Neuronal stem cell (in vitro differentiated cells): ENCODE results near the gene CDK14.
A peak's percentile ranks its signal among the peaks of the same experiment; 100 is the strongest.

Experiments used
- DNase-seq: peaks from one replicate; pipeline ENCODE4 v3.0.0-alpha.2; 2013; ENCODE audit warnings: low spot score
- H2AFZ ChIP-seq: one replicate; pipeline ENCODE4 v1.6.1; 2013; ENCODE audit warnings: mild to moderate bottlenecking, low read length, inconsistent platforms
- H2AK5ac ChIP-seq: 2 replicates; pipeline ENCODE4 v1.6.1; 2013; ENCODE audit warnings: low read depth, mild to moderate bottlenecking, inconsistent platforms, low read length, moderate library complexity, mixed read lengths
- H2BK120ac ChIP-seq: 2 replicates; pipeline ENCODE4 v1.6.1; 2013; ENCODE audit warnings: low read depth, mild to moderate bottlenecking, inconsistent platforms, low read length, moderate library complexity, mixed read lengths
- H2BK12ac ChIP-seq: one replicate; pipeline ENCODE4 v1.6.1; 2013; ENCODE audit warnings: low read length, inconsistent platforms
- H2BK15ac ChIP-seq: 2 replicates; pipeline ENCODE4 v1.6.1; 2013; ENCODE audit warnings: mild to moderate bottlenecking, low read length, inconsistent platforms, mixed read lengths
- H2BK5ac ChIP-seq: one replicate; pipeline ENCODE4 v1.6.1; 2013; ENCODE audit warnings: inconsistent platforms, mild to moderate bottlenecking, low read length, moderate library complexity
- H3K14ac ChIP-seq: one replicate; pipeline ENCODE4 v1.6.1; 2013; ENCODE audit warnings: low read length, inconsistent platforms
- H3K18ac ChIP-seq: 2 replicates; pipeline ENCODE4 v1.6.1; 2013; ENCODE audit warnings: low read length, inconsistent platforms
- H3K23ac ChIP-seq: 2 replicates; pipeline ENCODE4 v1.6.1; 2013; ENCODE audit warnings: low read depth, mild to moderate bottlenecking, mixed read lengths, low read length, inconsistent platforms; ENCODE audit not compliant: poor library complexity
- H3K27ac ChIP-seq: replicated peaks from 3 replicates; pipeline ENCODE4 v1.5.1; 2013; ENCODE audit warnings: low read length, inconsistent platforms
- H3K27me3 ChIP-seq, 3 experiments: 2 replicates each; pipeline ENCODE4 v1.6.1; 2013; ENCODE audit warnings: low read length in 3 of 3, mild to moderate bottlenecking in 2 of 3, inconsistent platforms in 1 of 3, low read depth in 1 of 3, mixed read lengths in 1 of 3, moderate library complexity in 1 of 3; ENCODE audit not compliant: control insufficient read depth in 3 of 3, insufficient read depth in 3 of 3
- H3K36me3 ChIP-seq, 2 donors: replicated peaks in 1 of 2; 2 replicates each; pipeline ENCODE4 v1.6.1; 2013; ENCODE audit warnings: low read length in 2 of 2; ENCODE audit not compliant: control insufficient read depth in 2 of 2, insufficient read depth in 2 of 2
- H3K4ac ChIP-seq: 2 replicates; pipeline ENCODE4 v1.6.1; 2013; ENCODE audit warnings: inconsistent platforms, mild to moderate bottlenecking, low read length, moderate library complexity
- H3K4me1 ChIP-seq, 2 donors: 1 replicate in 1 of 2; 2 replicates in 1 of 2; pipeline ENCODE4 v1.6.1; 2013; ENCODE audit warnings: low read length in 2 of 2, low read depth in 1 of 2; ENCODE audit not compliant: control insufficient read depth in 2 of 2, insufficient read depth in 1 of 2
- H3K4me2 ChIP-seq: one replicate; pipeline ENCODE4 v1.6.1; 2013; ENCODE audit warnings: mild to moderate bottlenecking, low read length, inconsistent platforms; ENCODE audit not compliant: insufficient read depth, poor library complexity, severe bottlenecking
- H3K4me3 ChIP-seq, 2 donors: 2 replicates each; pipeline ENCODE4 v1.5.1; 2013; ENCODE audit warnings: low read length in 2 of 2, mild to moderate bottlenecking in 2 of 2, inconsistent platforms in 1 of 2, moderate library complexity in 1 of 2
- H3K79me1 ChIP-seq: one replicate; pipeline ENCODE4 v1.6.1; 2013; ENCODE audit warnings: low read depth, mild to moderate bottlenecking, inconsistent platforms, low read length, moderate library complexity
- H3K9ac ChIP-seq: one replicate; pipeline ENCODE4 v1.6.1; 2013; ENCODE audit warnings: mild to moderate bottlenecking, low read depth, low read length, inconsistent platforms; ENCODE audit not compliant: poor library complexity
- H3K9me3 ChIP-seq, 2 donors: replicated peaks in 1 of 2; 2 replicates each; pipeline versions ENCODE3 to v1.6.1; 2013; ENCODE audit warnings: low read length in 2 of 2, mild to moderate bottlenecking in 2 of 2, inconsistent platforms in 1 of 2, low read depth in 1 of 2, mixed read lengths in 1 of 2, moderate library complexity in 1 of 2; ENCODE audit not compliant: control insufficient read depth in 2 of 2, insufficient read depth in 1 of 2
- H4K8ac ChIP-seq: one replicate; pipeline ENCODE4 v1.6.1; 2013; ENCODE audit warnings: low read depth, mild to moderate bottlenecking, inconsistent platforms, low read length, moderate library complexity
- H4K91ac ChIP-seq: one replicate; pipeline ENCODE4 v1.6.1; 2013; ENCODE audit warnings: low read length, low read depth, mild to moderate bottlenecking, inconsistent platforms; ENCODE audit not compliant: poor library complexity
- WGBS, 2 donors: extraction: QIAGEN DNeasy Blood & Tissue Kit; methylation state at CpG; one replicate each; pipeline ENCODE4 v1.1.7; 2013; ENCODE audit warnings: missing lambda C conversion rate in 2 of 2, mixed read lengths in 1 of 2; ENCODE audit not compliant: insufficient read length in 2 of 2, insufficient replicate concordance in 1 of 2; ENCODE audit errors: extremely low coverage in 2 of 2; 5-methylcytosine and 5-hydroxymethylcytosine counted together

The CDK14 gene

DNA sequence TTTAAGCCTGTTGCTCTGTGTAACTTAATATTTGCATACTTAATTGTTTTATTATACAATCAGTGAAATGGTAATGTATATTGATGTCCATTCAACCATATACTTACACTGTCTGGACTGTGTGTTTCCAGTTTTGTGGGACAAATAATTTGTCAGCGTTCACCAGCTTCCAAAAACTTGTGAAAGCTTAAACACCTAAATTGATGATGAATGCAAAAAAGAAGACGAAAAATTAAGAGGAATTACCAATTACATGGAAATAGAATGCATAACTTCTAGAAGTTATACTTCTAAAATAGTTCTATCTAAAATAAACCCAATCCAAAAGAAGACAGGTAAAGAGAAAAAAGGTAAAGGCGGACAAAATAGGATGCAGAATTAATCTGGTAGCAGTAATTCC, 513.1 kb downstream of the CDK14 start:
- H2AK5ac ChIP-seq, result no peak overlapping the region
- no CpG with 5 or more reads among the region's 3 CpGs for WGBS, 2 donors

DNA sequence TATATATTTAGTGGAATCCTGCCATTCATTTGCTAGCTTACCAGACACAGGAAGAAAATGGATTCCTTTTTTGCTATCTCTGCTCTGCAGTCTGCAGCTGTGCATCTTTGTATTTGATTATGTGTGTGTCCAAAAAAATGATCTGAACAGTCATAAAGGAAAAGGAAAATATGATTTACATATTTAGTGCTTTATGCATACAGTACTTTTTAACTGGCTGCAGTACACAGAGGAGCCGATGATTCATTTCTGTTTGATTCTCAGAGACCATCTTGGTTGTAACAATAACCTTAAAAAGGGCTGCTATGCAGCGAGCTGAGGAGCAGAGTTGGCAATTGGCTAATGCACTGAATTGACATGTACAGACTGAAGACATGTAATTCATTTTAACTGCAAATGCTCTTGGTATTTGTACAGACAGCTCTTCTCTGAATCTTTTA, 516.8 kb downstream of the CDK14 start:
- Histone ChIP-seq H3K14ac (no peak overlapping the region), H3K9me3 (peaks cover 0 to 4% of the 10 kb centered on the region in 2 donors), H4K91ac (no peak overlapping the region), H3K27me3 (no peaks in the 10 kb centered on the region), H2BK12ac (no peak overlapping the region), H2AK5ac (no peak overlapping the region), H3K4me2 (no peak overlapping the region), H3K36me3 (peaks cover 4 to 36% of the 10 kb centered on the region in 2 donors), H2BK120ac (no peak overlapping the region), H2BK5ac (no peak overlapping the region), H2AFZ (no peak overlapping the region), H3K4me1 (peaks cover 0 to 6% of the 10 kb centered on the region in 2 donors), H3K4me3 (no peak overlapping the region), H3K18ac (no peak overlapping the region), H3K27ac (no peak overlapping the region), H3K4ac (no peak overlapping the region), H2BK15ac (no peak overlapping the region), H3K79me1 (no peaks in the 10 kb centered on the region), H3K9ac (no peak overlapping the region), H4K8ac (no peak overlapping the region), H3K23ac (no peak overlapping the region)
- WGBS, 2 donors, result no CpG with 5 or more reads among the region's 2 CpGs
- DNase-seq, result no peak

More for the DNA sequence above, 513.1 kb downstream of the CDK14 start:
- no peak overlapping the region for H4K8ac ChIP-seq
- H3K79me1 ChIP-seq, result no peaks in the 10 kb centered on the region
- no peak overlapping the region for H2AFZ ChIP-seq
- H3K9me3 ChIP-seq, result peaks cover 0 to 12% of the 10 kb centered on the region in 2 donors
- no peak overlapping the region for H3K23ac ChIP-seq
- H3K18ac ChIP-seq, result no peak overlapping the region
- no peak overlapping the region for H3K9ac ChIP-seq
- H3K36me3 ChIP-seq, result peaks cover 0 to 7% of the 10 kb centered on the region in 2 donors
- H2BK5ac ChIP-seq, result no peak overlapping the region
- H2BK15ac ChIP-seq, result no peak overlapping the region
- H3K4me2 ChIP-seq, result no peak overlapping the region
- no peak for DNase-seq
- H3K14ac ChIP-seq, result no peak overlapping the region
- no peaks in the 10 kb centered on the region for H3K27me3 ChIP-seq
- H3K4me1 ChIP-seq, result peaks cover 0 to 6% of the 10 kb centered on the region in 2 donors
- no peak overlapping the region for H3K4me3 ChIP-seq
- no peak overlapping the region for H3K4ac ChIP-seq
- no peak overlapping the region for H2BK12ac ChIP-seq
- no peak overlapping the region for H3K27ac ChIP-seq
- no peak overlapping the region for H4K91ac ChIP-seq
- H2BK120ac ChIP-seq, result no peak overlapping the region

GRCh38 chr7:91114232-91114631, 518.1 kb downstream of the CDK14 start:
- H3K4me1 ChIP-seq, result peaks cover 0 to 6% of the 10 kb centered on the region in 2 donors
- H2BK15ac ChIP-seq, result no peak overlapping the region
- H4K8ac ChIP-seq, result no peak overlapping the region
- peaks cover 4 to 47% of the 10 kb centered on the region in 2 donors for H3K36me3 ChIP-seq
- H3K27ac ChIP-seq, result no peak overlapping the region
- no CpG with 5 or more reads among the region's 6 CpGs for WGBS, 2 donors
- no peak overlapping the region for H3K4ac ChIP-seq
- H3K14ac ChIP-seq, result no peak overlapping the region
- H3K4me3 ChIP-seq, result no peak overlapping the region
- H3K27me3 ChIP-seq, result no peaks in the 10 kb centered on the region
- H2BK12ac ChIP-seq, result no peak overlapping the region
- H2AFZ ChIP-seq, result no peak overlapping the region
- H3K9ac ChIP-seq, result no peak overlapping the region
- H2BK120ac ChIP-seq, result no peak overlapping the region
- no peak overlapping the region for H2BK5ac ChIP-seq
- H4K91ac ChIP-seq, result no peak overlapping the region
- H3K18ac ChIP-seq, result no peak overlapping the region
- DNase-seq, result no peak
- H3K9me3 ChIP-seq, result peaks cover 0 to 4% of the 10 kb centered on the region in 2 donors
- no peak overlapping the region for H3K23ac ChIP-seq
- no peak overlapping the region for H2AK5ac ChIP-seq
- no peaks in the 10 kb centered on the region for H3K79me1 ChIP-seq
- H3K4me2 ChIP-seq, result no peak overlapping the region

DNA sequence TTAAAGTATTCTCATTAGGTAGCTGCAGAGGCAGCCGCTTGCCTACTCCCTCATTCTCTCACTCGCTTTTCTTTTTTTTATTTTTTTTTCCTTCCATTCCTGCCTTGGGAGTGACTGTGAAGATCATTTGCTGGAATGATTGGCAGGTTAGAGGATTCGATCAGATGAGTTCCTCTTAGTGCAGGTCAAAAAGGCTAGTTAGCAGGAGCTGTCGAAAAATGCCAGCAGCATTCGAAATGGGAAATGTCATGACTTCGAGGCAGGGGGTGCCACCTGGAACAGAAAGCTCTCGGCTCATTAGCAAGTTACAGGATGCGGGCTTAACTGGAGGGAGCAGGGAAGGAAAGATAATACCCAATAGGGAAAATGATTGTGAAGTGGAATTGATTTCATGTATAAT, 530.6 kb downstream of the CDK14 start:
- Histone ChIP-seq H3K9ac (no peak overlapping the region), H4K8ac (no peak overlapping the region), H3K9me3 (peaks cover 0 to 18% of the 10 kb centered on the region in 2 donors), H2BK15ac (no peak overlapping the region), H3K27me3 (no peaks in the 10 kb centered on the region), H3K4me2 (no peak overlapping the region), H3K79me1 (no peaks in the 10 kb centered on the region), H2AFZ (no peak overlapping the region), H3K36me3 (no peaks in the 10 kb centered on the region), H4K91ac (no peak overlapping the region), H2BK12ac (no peak overlapping the region), H3K23ac (no peak overlapping the region), H3K4me1 (peaks cover 7 to 52% of the 10 kb centered on the region in 2 donors), H3K4ac (no peak overlapping the region), H3K27ac (peak overlapping the region; percentile 90), H3K4me3 (peak overlapping the region in 1 of 2 donors; percentile 6), H2BK5ac (no peak overlapping the region), H3K18ac (no peak overlapping the region), H2BK120ac (no peak overlapping the region), H2AK5ac (no peak overlapping the region), H3K14ac (no peak overlapping the region)
- peak; percentile 89 for DNase-seq
- no CpG with 5 or more reads among the region's 8 CpGs for WGBS, 2 donors
